Stimulated activated CD8-positive, alpha-beta memory T cell treated with anti-CD3 and anti-CD28 coated beads, Interleukin-2, amount 100 ng/mL, for 1 hour (primary cell): ENCODE results near the gene SNX9.

Experiments
- DNase-seq, 2 donors: peaks; one replicate each; pipeline ENCODE4 v3.0.0-alpha.2; 2020; ENCODE audit warnings: low read depth in 2 of 2

The SNX9 gene

GRCh38 chr6:157804448-157805327 is 18.4 kb upstream of the SNX9 start:
- no peak for DNase-seq

- DNase-seq, result no peak
Measured at GRCh38 chr6:157806131-157806855, 16.8 kb upstream of the SNX9 start.

- DNase-seq, result no peak
Measured at GRCh38 chr6:157806856-157807215, 16.2 kb upstream of the SNX9 start.

- DNase-seq, result no peak
Measured at GRCh38 chr6:157808405-157808950, 14.6 kb upstream of the SNX9 start.

- DNase-seq, result no peak
Measured at GRCh38 chr6:157809613-157810012, 13.4 kb upstream of the SNX9 start.

GRCh38 chr6:157811137-157811475 is 11.9 kb upstream of the SNX9 start:
- no peak for DNase-seq

GRCh38 chr6:157811476-157812173 is 11.4 kb upstream of the SNX9 start:
- DNase-seq, result no peak

GRCh38 chr6:157812425-157813171 is 10.4 kb upstream of the SNX9 start:
- DNase-seq, result no peak

- no peak for DNase-seq
Measured at GRCh38 chr6:157813191-157813590, 9.9 kb upstream of the SNX9 start.

GRCh38 chr6:157813750-157814455 is 9.1 kb upstream of the SNX9 start:
- DNase-seq, result no peak

- DNase-seq, result no peak
Measured at GRCh38 chr6:157814883-157815282, 8.2 kb upstream of the SNX9 start.

- DNase-seq, result no peak
Measured at GRCh38 chr6:157821342-157822033, 1.6 kb upstream of the SNX9 start.

GRCh38 chr6:157822245-157823000 is 623 bp upstream of the SNX9 start:
- no peak for DNase-seq

- DNase-seq, result peak; percentile 13 to 41
Measured at GRCh38 chr6:157823528-157824370, 703 bp downstream of the SNX9 start.

GRCh38 chr6:157825243-157825904 is 2.3 kb downstream of the SNX9 start:
- DNase-seq, result no peak

GRCh38 chr6:157830354-157831017 is 7.4 kb downstream of the SNX9 start:
- DNase-seq, result no peak

GRCh38 chr6:157831018-157831369 is 7.9 kb downstream of the SNX9 start:
- no peak for DNase-seq
